GM12864 (cell line): ENCODE results near the gene OPN4.

Experiments
- DNase-seq: peaks from one replicate; pipeline ENCODE4 v3.0.0-alpha.2; 2011; ENCODE audit warnings: low read depth
- H3K4me3 ChIP-seq: 2 replicates; pipeline ENCODE4 v1.5.1; 2011; ENCODE audit warnings: mild to moderate bottlenecking, low read depth, low read length, control low read depth
- TF ChIP-seq, protein P1 (sequence below): IDR thresholded peaks from 2 replicates; pipeline ENCODE4 v1.5.1; 2011; ENCODE audit warnings: low read depth, mild to moderate bottlenecking, moderate library complexity, low read length, control low read depth, inconsistent platforms; ENCODE audit errors: missing control alignments

Gene OPN4

DNA sequence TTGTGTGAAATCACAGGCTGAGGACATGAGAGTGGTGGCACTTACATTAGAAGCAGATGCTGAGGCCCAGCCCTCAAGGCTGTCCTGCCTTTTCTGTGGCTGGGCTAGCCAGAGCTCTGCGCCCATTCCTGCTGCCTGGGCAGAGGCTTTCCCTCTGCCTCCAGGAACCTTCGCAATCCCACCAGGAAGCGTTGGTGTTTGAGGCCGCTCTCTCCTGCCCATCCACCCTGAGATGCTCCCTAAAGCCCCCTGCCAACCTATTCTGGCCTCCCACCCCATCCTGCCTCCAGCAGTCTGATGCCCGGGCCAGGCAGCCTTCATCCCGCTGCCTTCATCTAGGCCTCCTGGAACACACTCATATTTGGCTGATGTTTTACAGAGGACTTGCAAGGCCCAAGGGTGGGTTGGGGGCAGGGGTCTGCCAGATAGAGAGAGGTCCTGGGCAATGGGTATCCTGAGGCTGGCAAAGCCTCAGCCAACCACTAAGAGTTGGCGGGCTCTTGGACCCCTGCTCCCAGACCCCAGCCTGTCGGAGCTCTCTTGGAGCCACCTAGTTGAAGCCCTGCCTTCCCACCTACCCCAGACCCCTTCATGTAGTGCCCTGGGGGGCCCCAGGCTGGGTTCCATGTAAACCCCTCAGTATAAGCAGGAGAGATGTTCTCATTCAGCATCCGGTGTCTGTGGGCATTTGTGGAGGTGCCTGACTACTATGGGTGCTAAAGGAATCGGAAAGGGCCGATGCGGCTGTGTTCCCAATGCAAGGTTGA lies 46.7 kb downstream of the OPN4 start:
- no peak for DNase-seq
- TF ChIP-seq, protein P1, sequence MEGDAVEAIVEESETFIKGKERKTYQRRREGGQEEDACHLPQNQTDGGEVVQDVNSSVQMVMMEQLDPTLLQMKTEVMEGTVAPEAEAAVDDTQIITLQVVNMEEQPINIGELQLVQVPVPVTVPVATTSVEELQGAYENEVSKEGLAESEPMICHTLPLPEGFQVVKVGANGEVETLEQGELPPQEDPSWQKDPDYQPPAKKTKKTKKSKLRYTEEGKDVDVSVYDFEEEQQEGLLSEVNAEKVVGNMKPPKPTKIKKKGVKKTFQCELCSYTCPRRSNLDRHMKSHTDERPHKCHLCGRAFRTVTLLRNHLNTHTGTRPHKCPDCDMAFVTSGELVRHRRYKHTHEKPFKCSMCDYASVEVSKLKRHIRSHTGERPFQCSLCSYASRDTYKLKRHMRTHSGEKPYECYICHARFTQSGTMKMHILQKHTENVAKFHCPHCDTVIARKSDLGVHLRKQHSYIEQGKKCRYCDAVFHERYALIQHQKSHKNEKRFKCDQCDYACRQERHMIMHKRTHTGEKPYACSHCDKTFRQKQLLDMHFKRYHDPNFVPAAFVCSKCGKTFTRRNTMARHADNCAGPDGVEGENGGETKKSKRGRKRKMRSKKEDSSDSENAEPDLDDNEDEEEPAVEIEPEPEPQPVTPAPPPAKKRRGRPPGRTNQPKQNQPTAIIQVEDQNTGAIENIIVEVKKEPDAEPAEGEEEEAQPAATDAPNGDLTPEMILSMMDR = no peak
- no peak overlapping the region for H3K4me3 ChIP-seq

GRCh38 chr10:86703176-86703575 lies 48.8 kb downstream of the OPN4 start:
- no peak overlapping the region for H3K4me3 ChIP-seq
- no peak for DNase-seq
- TF ChIP-seq, protein P1 = no peak

DNA sequence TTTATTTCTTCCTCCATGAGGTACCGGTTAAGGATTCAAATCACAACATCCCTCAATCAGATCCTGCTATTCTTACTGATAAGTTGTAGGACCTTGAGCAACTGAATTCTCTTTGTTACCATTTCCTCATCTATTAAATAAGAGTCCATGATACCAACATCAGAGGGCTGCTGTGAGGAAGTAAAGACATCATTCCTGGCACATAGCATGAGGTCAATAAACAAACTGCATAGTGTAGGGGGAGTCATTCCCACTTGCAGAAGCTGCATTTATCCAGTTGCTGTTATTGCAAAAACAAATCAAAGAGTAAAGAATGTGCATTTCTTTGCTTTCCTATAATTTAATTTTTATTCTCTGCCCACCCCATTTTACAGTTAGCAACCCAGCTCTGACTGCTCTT lies 50.8 kb downstream of the OPN4 start:
- H3K4me3 ChIP-seq = no peak overlapping the region
- TF ChIP-seq, protein P1 = no peak
- DNase-seq = no peak

DNA sequence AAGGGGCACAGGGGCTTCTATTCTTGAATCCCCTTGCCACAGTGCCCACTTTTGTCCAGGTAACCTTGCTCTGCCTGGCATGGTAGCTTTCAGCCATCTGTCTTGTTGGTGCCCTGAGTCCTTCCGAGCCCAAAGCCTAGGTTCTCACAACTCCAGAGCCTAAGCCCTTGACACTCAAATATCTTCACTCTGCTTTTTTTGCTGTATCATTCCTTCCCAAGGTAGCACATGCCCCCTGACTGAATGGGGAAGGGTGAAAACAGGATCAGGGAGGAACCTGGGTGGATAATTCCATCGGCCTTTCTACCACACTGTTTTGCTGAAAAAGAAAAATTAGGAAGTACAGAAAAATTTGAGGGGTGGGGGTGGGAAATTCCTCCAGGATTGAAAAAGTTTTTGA lies 51.6 kb downstream of the OPN4 start:
- TF ChIP-seq, protein P1 = no peak
- DNase-seq = no peak
- no peak overlapping the region for H3K4me3 ChIP-seq

DNA sequence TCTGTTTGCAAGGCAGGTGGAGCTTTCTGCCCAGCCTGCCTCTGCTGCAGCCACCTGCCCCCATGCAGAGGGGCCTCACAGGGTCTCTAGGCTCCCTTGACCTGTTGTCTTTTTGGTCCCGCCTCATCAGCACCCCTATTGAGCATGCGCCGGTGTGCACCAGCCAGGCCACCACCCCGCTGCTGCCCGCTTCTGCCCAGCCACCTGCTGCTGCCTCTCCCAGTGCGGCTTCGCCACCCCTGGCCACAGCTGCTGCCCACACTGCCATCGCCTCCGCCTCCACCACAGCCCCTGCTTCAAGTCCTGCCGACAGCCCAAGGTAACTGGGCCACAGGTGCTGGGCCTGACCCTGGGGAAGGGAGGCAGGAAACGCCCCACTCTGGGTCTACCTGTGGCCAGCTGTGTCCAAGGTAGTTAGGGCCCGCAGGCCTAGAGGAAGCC lies 52.1 kb downstream of the OPN4 start:
- TF ChIP-seq, protein P1 = no peak
- DNase-seq = no peak
- no peak overlapping the region for H3K4me3 ChIP-seq

- TF ChIP-seq, protein P1 = no peak
- DNase-seq = no peak
Measured at GRCh38 chr10:86706977-86707376, 52.6 kb downstream of the OPN4 start.

GRCh38 chr10:86707505-86707904 lies 53.2 kb downstream of the OPN4 start:
- no peak for DNase-seq
- no peak overlapping the region for H3K4me3 ChIP-seq
- TF ChIP-seq, protein P1 = no peak

More at GRCh38 chr10:86706977-86707376, 52.6 kb downstream of the OPN4 start:
- H3K4me3 ChIP-seq = no peak overlapping the region
